ENCODE measurements around the gene ELP1. TPM values are rescaled to one million over a fixed set of nuclear protein-coding genes. Genes with fewer than 3 reads are reported as not detected.
"Not testable (repeated sequence)": the region's sequence is repeated elsewhere in the genome, so short reads cannot be mapped to it uniquely, and the experiment has no call there.

Gene ELP1
- total RNA-seq, 2 experiments from 2014 or later = 23.7 to 41.0 TPM

DNA sequence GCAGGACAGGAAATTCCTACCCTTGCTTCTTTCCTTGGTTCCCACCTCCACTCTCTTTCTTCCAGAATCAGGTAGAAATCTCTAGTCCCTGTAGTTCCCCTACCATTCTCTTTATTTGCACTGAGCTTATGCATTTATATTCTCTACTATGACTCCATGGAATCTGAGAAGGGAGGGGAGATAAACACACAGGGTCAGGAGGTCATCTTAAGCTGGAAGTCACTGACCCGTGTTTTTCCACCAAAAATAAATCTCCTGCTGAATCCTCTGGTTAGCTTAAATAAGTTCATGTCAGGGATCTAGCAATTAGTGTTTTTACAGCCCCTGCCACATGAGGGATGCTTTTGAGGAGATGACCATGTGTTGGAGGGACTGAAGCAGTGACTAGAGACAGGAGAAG lies 81.8 kb downstream of the ELP1 start:
- no peaks in the 10 kb centered on the region for H3K36me3 Mint-ChIP-seq (ENCODE audit: low read depth)
- H3K27ac Mint-ChIP-seq = no peak overlapping the region
- peaks cover 2% of the 10 kb centered on the region for H3K27me3 Mint-ChIP-seq
- no peaks in the 10 kb centered on the region for H3K4me1 Mint-ChIP-seq
- POLR2A ChIA-PET = no interaction called here
- no peaks in the 10 kb centered on the region for H3K9me3 Mint-ChIP-seq
- no peak overlapping the region for H3K4me3 Mint-ChIP-seq
- CTCF ChIA-PET = interaction anchor here (1.6 kb wide), 1 partner anchor 9 kb away, joined by 3 read pairs; no protein-coding TSS in a partner anchor
- DNase-seq = no peak

DNA sequence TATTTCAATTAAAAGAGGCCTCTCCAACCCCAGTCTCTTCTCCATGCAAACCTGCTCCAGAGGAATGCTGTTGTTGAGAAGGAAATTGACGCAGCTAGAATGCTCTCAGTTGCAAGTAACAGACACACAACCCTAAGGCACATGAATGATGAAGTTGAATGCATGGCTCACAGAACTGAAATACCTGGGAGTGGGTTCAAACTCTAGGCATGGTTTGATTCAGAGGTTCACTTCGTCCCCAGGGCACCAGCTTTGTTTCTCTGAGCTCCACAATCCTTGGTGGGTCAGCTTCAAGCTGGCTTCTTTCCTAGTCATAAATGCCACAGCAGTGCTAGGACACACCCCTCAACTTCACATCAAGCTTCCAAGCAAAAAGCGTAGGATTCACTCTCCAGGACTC lies 82.8 kb downstream of the ELP1 start:
- POLR2A ChIA-PET = no interaction called here
- no peak overlapping the region for H3K27ac Mint-ChIP-seq
- H3K36me3 Mint-ChIP-seq (ENCODE audit: low read depth) = no peaks in the 10 kb centered on the region
- CTCF ChIA-PET = interaction anchor here (1.0 to 1.6 kb wide), 2 partner anchors 8 to 10 kb away, joined by 3 read pairs; no protein-coding TSS in a partner anchor
- DNase-seq = no peak
- H3K4me3 Mint-ChIP-seq = no peak overlapping the region
- no peaks in the 10 kb centered on the region for H3K9me3 Mint-ChIP-seq
- H3K27me3 Mint-ChIP-seq = peaks cover 4% of the 10 kb centered on the region
- H3K4me1 Mint-ChIP-seq = no peaks in the 10 kb centered on the region

DNA sequence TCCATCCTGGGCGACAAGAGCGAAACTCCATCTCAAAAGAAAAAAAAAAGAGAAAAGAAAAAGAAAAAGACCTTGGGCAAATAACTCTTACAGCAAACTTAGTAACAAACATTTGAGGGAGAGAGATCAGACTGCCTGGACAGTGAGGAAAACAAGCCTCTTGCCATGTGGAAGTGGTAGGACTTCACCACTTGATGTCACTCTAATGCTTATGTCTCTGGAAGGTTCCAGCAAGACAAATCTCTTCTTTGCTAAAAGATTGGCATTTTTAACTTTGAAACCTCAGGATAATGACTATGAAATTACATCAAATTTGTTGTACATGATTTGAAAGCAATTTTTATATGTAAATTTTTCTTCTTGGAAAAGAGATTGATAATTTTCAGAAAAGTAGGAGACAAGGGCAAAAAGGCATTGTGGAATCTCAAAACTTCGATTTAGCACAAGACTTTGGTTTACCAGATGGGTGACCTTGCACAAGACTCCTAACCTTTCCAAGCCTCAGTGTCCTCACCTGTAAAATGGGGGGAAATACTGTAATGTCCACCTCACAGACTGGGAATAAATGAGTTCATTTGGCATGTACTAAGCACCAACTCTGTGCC lies 83.5 kb downstream of the ELP1 start:
- Mint-ChIP-seq H3K4me3 (no peak overlapping the region), H3K36me3 (ENCODE audit: low read depth) (no peaks in the 10 kb centered on the region), H3K27ac (no peak overlapping the region), H3K27me3 (peaks cover 4% of the 10 kb centered on the region), H3K4me1 (no peaks in the 10 kb centered on the region), H3K9me3 (no peaks in the 10 kb centered on the region)
- ChIA-PET POLR2A (no interaction called here), CTCF (no interaction called here)
- no peak for DNase-seq

DNA sequence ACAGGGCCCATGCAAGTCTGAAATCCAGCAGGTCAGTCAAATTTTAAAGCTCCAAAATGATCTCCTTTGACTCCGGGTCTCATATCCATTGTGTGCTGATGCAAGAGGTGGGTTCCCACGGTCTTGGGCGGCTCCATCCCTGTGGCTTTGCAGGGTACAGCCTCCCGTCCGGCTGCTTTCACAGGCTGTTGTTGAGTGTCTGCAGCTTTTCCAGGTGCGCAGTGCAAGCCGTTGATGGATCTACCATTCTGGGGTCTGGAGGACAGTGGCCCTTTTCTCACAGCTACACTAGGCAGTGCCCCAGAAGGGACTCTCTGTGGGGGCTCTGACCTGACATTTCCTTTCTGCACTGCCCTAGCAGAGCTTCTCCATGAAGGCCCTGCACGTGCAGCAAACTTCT lies 85.6 kb downstream of the ELP1 start:
- H3K27ac Mint-ChIP-seq; CTCF ChIA-PET; H3K4me1 Mint-ChIP-seq; H3K4me3 Mint-ChIP-seq; H3K27me3 Mint-ChIP-seq; DNase-seq; POLR2A ChIA-PET; H3K36me3 Mint-ChIP-seq (ENCODE audit: low read depth); H3K9me3 Mint-ChIP-seq: not testable (repeated sequence)

DNA sequence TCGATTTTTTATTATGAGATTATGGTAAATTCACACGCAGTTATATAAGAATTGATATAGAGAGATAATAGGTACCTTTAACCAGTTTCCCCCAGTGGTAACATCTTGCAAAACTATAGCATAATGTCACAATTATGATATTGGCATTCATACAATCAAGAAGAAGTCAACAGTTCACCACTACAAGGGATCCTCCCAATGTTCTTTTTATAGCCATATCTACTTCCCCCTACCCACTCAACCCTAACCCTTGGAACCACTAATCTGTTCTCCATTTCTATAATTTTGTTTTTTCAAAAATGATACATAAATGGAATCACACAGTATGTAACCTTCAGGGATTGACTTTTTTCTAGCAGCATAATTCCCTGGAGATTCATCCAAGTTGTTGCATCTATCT lies 88.0 kb downstream of the ELP1 start:
- H3K27me3 Mint-ChIP-seq = peaks cover 2% of the 10 kb centered on the region
- no peak overlapping the region for H3K4me3 Mint-ChIP-seq
- no peaks in the 10 kb centered on the region for H3K36me3 Mint-ChIP-seq (ENCODE audit: low read depth)
- POLR2A ChIA-PET = no interaction called here
- CTCF ChIA-PET = no interaction called here
- H3K9me3 Mint-ChIP-seq = no peaks in the 10 kb centered on the region
- no peak overlapping the region for H3K27ac Mint-ChIP-seq
- H3K4me1 Mint-ChIP-seq = peaks cover 12% of the 10 kb centered on the region
- no peak for DNase-seq

DNA sequence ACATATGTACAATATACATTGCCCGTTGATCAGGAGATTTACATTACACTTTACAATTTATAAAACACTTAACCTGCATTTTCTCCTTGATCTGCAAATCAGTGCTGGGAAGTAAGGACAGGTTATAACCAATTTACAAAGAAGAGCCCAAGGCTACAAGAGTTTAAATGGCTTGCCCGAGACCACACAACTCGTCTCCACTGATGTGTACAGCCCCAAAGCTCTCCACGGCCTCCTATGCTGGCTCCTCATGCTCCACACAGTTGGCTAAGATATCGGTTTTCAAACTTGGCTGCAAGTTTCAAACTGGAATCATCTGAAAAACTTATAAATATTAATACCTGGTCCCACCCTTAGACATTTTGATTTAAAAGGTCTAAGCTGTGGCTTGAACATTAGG lies 88.4 kb downstream of the ELP1 start:
- Mint-ChIP-seq H3K27me3 (peaks cover 2% of the 10 kb centered on the region), H3K36me3 (ENCODE audit: low read depth) (no peaks in the 10 kb centered on the region), H3K4me1 (peaks cover 12% of the 10 kb centered on the region), H3K9me3 (no peaks in the 10 kb centered on the region), H3K27ac (no peak overlapping the region), H3K4me3 (no peak overlapping the region)
- ChIA-PET CTCF (no interaction called here), POLR2A (no interaction called here)
- DNase-seq = no peak

DNA sequence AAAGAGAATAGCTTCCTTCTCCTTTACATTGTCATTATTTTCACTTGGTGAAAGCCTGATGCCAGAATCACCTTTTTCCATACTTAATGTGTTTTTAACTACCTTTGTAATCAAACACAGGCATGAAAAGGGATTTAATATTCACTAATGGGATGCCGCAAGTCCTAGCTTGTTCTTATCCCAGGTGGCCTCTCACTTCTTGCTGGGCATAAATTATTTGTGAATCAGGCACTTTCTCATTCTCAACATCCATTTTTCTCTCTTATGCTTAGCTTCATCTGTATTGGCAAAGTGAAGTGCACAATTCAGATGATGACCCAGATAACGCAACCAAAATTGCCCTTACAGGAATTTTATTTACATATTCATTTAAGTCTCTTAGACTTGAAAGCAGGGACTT lies 89.1 kb downstream of the ELP1 start:
- no peak overlapping the region for H3K4me3 Mint-ChIP-seq
- peaks cover 2% of the 10 kb centered on the region for H3K27me3 Mint-ChIP-seq
- H3K4me1 Mint-ChIP-seq = peaks cover 12% of the 10 kb centered on the region
- H3K27ac Mint-ChIP-seq = no peak overlapping the region
- no peak for DNase-seq
- H3K36me3 Mint-ChIP-seq (ENCODE audit: low read depth) = no peaks in the 10 kb centered on the region
- no peaks in the 10 kb centered on the region for H3K9me3 Mint-ChIP-seq
- POLR2A ChIA-PET = no interaction called here
- CTCF ChIA-PET = no interaction called here

DNA sequence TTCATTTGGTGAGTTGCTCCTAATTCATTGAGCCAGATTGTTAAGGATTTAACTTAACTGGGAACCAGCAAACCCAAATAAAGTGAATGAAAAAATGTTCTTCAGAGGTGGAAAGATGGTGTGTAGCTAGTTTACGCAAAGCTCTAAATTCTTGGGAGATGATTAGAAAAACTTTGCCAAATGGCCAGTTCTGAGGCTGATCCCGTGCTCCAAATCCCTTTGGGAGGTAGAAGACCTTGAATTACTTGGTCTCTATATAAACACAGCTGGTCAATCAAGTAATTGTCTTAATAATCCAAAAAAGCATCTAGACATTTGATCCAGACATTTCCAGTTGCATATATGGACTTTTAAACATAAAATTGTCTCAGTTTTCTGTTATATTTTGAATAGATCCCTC lies 89.5 kb downstream of the ELP1 start:
- ChIA-PET CTCF (interaction anchor here (0.7 kb wide), 1 partner anchor 1129 kb away, joined by 3 read pairs; no protein-coding TSS in a partner anchor), POLR2A (no interaction called here)
- Mint-ChIP-seq H3K36me3 (ENCODE audit: low read depth) (no peaks in the 10 kb centered on the region), H3K9me3 (no peaks in the 10 kb centered on the region), H3K4me3 (no peak overlapping the region), H3K27ac (no peak overlapping the region), H3K27me3 (peaks cover 2% of the 10 kb centered on the region), H3K4me1 (peaks cover 12% of the 10 kb centered on the region)
- no peak for DNase-seq

DNA sequence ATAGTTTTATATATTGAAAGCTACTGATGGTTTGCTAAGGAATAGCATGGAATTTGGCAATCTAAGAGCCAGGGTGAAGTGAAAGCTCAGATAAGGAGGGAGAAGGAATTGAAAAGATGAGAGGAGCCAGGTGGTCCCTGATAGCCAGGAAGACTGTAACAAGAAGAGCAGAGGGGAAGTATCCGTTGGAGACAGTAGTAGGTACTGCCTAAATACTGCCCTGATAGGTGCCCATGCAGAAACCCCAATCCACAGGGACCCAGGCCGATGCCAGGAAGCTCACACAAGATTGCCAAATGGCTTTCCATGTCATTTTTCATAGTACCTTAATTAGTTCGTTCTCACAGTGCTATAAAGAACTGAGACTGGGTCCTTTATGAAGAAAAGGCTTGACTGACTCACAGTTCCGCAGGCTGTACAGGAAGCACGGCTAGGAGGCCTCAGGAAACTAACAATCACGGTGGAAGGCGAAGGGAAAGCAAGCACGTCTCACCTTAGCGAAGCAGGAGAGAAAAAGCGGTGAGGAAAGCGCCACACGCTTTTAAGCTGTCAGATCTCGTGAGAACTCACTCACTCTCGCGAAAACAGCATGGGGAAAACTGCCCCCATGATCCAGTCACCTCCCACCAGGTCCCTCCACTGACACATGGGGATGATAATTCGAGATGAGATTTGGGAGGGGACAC lies 91.2 kb downstream of the ELP1 start:
- peak overlapping the region; percentile 28 for H3K4me3 Mint-ChIP-seq
- peak overlapping the region; percentile 52 for H3K27ac Mint-ChIP-seq
- H3K36me3 Mint-ChIP-seq (ENCODE audit: low read depth) = no peaks in the 10 kb centered on the region
- peaks cover 2% of the 10 kb centered on the region for H3K27me3 Mint-ChIP-seq
- CTCF ChIA-PET = interaction anchor here (0.7 to 1.5 kb wide), 2 partner anchors 9 to 42 kb away, joined by 3 read pairs; no protein-coding TSS in a partner anchor
- POLR2A ChIA-PET = no interaction called here
- H3K4me1 Mint-ChIP-seq = peaks cover 12% of the 10 kb centered on the region
- no peaks in the 10 kb centered on the region for H3K9me3 Mint-ChIP-seq
- DNase-seq = peak; percentile 11

DNA sequence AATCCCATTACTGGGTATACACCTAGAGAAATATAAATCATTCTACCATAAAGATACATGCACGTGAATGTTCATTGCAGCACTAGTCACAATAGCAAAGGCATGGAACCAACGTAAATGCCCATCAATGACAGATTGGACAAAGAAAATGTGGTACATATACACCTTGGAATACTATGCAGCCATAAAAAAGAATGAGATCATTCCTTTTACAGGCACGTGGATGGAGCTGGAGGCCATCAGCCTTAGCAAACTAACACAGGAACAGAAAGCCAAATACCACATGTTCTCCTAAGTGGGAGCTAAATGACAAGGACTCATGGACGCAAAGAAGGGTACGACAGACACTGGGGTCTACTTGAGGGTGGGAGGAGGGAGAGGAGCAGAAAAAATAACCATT lies 94.4 kb downstream of the ELP1 start:
- POLR2A ChIA-PET; DNase-seq; H3K4me3 Mint-ChIP-seq; H3K27ac Mint-ChIP-seq; H3K36me3 Mint-ChIP-seq (ENCODE audit: low read depth); CTCF ChIA-PET; H3K9me3 Mint-ChIP-seq; H3K27me3 Mint-ChIP-seq: not testable (repeated sequence)
- H3K4me1 Mint-ChIP-seq = peaks cover 18% of the 10 kb centered on the region

DNA sequence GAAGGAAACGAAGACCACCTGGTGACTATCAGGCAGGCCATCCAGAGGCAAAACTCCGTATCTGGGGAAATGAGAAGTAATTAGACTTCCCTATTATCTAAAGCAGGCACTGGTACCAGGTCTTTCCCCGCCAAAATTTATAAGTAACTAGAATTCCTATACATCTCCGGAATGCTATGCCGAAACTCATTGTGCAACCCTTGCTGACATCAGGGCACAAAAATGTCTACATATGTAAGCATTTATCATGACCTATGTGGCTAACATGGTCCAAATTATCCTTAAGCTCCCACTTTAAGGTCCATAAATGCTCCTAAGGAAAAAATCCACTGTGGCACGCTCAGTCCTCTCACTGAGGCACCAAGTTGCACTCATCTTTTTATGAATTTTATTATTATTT lies 95.9 kb downstream of the ELP1 start:
- CTCF ChIA-PET = no interaction called here
- Mint-ChIP-seq H3K4me1 (peaks cover 15% of the 10 kb centered on the region), H3K4me3 (no peak overlapping the region)

DNA sequence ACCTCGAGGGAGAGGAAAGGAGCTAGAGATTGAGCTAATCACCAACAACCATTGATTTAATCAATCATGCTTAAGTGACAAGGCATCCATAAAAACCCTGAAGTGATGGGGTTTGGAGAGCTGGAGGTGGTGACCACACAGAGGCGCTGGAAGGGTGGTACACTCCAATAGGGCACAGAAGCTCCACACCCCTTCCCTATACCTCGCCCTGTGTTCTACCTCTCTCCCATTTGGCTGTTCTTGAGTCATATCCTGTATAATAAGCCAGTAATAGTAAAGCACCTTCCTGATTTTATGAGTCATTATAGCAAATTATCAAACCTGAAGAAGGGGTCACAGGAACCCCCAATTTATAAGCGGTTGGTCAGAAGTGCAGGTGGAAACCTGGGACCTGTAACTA lies 96.4 kb downstream of the ELP1 start:
- H3K4me1 Mint-ChIP-seq = peaks cover 10% of the 10 kb centered on the region
- H3K4me3 Mint-ChIP-seq = no peak overlapping the region

More for the DNA sequence above, 95.9 kb downstream of the ELP1 start:
- POLR2A ChIA-PET = no interaction called here
- Mint-ChIP-seq H3K27ac (no peak overlapping the region), H3K27me3 (no peaks in the 10 kb centered on the region), H3K36me3 (ENCODE audit: low read depth) (no peaks in the 10 kb centered on the region), H3K9me3 (no peaks in the 10 kb centered on the region)
- no peak for DNase-seq

DNA sequence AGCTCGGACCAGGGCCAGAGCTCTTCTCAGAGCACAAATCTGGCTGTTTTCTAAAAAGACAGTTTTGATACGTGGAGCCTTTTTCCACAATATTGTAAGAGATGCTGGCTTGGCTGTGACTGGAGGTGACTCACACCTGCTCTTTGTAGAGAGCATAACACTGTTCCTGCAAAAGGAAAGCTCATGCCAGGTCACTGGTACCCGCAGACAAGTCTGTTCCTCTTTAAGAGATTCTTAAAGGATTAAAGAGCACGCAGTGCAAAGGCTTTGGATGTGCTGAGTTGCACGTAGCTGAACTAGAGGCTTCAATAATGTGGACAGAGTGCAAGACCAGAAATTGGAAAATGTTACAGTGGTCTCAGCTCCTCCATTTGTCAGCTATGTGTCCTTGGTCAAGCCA lies 97.1 kb downstream of the ELP1 start:
- POLR2A ChIA-PET = no interaction called here
- no peak for DNase-seq

More for the DNA sequence above, 96.4 kb downstream of the ELP1 start:
- CTCF ChIA-PET = no interaction called here
- H3K27me3 Mint-ChIP-seq = no peaks in the 10 kb centered on the region
- POLR2A ChIA-PET = no interaction called here
- H3K27ac Mint-ChIP-seq = no peak overlapping the region
- H3K36me3 Mint-ChIP-seq (ENCODE audit: low read depth) = no peaks in the 10 kb centered on the region
- H3K9me3 Mint-ChIP-seq = no peaks in the 10 kb centered on the region
- DNase-seq = no peak

DNA sequence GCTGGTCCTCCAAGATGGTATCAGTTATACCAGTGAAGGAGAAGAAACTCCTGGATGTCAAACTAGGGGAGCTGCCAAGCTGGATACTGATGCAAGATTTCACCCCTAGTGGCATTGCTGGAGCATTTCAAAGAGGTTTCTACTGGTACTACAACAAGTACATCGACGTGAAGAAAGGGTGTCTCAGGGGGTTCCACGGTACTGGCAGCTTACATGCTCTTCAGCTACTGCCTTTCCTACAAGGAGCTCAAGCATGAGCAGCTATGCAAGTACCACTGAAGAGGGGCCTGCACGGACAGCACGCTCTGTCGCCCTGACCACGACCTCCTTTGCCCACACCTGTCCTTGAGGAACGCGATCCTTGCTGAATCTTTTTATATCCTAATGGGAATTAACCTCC lies 97.6 kb downstream of the ELP1 start:
- ChIA-PET POLR2A (no interaction called here), CTCF (interaction anchor here (0.9 kb wide), 1 partner anchor 18 kb away, joined by 3 read pairs; no protein-coding TSS in a partner anchor)
- Mint-ChIP-seq H3K27ac (no peak overlapping the region), H3K9me3 (no peaks in the 10 kb centered on the region), H3K4me3 (no peak overlapping the region), H3K36me3 (ENCODE audit: low read depth) (no peaks in the 10 kb centered on the region), H3K4me1 (peaks cover 6% of the 10 kb centered on the region), H3K27me3 (no peaks in the 10 kb centered on the region)
- DNase-seq = no peak

More for the DNA sequence above, 97.1 kb downstream of the ELP1 start:
- Mint-ChIP-seq H3K4me3 (no peak overlapping the region), H3K4me1 (peaks cover 6% of the 10 kb centered on the region), H3K9me3 (no peaks in the 10 kb centered on the region), H3K36me3 (ENCODE audit: low read depth) (no peaks in the 10 kb centered on the region), H3K27me3 (no peaks in the 10 kb centered on the region), H3K27ac (no peak overlapping the region)
- CTCF ChIA-PET = interaction anchor here (0.9 kb wide), 1 partner anchor 18 kb away, joined by 3 read pairs; no protein-coding TSS in a partner anchor

Measured in activated CD4-positive, alpha-beta T cell treated with anti-CD3 and anti-CD28 coated beads, Interleukin-2, amount 10 ng/mL, durations not matched to agents 7 days and 5 days (primary cell).